Brain microvascular endothelial cell (primary cell): ENCODE measurements around the gene CNTN6.
"Not testable (repeated sequence)": the region's sequence is repeated elsewhere in the genome, so short reads cannot be mapped to it uniquely, and the experiment has no call there.

Source experiments
- DNase-seq: peaks from one replicate; pipeline ENCODE4 v3.0.0-alpha.2; 2020
- H3K27ac ChIP-seq: fragments of 250-450 bp; sonication (Bioruptor Pico); 2 replicates; pipeline ENCODE4 v1.5.1; 2020; ENCODE audit warnings: mild to moderate bottlenecking, moderate library complexity
- H3K27me3 ChIP-seq: fragments of 250-450 bp; sonication (Bioruptor Pico); replicated peaks from 2 replicates; pipeline ENCODE4 v1.5.1; 2020; ENCODE audit warnings: mild to moderate bottlenecking
- H3K36me3 ChIP-seq: fragments of 250-450 bp; sonication (Bioruptor Pico); replicated peaks from 2 replicates; pipeline ENCODE4 v1.5.1; 2020; ENCODE audit warnings: mild to moderate bottlenecking
- H3K4me3 ChIP-seq: 2 replicates; pipeline ENCODE4 v1.5.1; 2011; ENCODE audit warnings: low read depth, mild to moderate bottlenecking, control low read depth, low read length, moderate library complexity
- in situ Hi-C: cut with HindIII; loops from 2 replicates; pipeline ENCODE4 v1.10.0; 2017; ENCODE audit warnings: low sequenced_read_pairs, low pct_ligation_motif_present
- TF ChIP-seq, protein P1 (sequence below): IDR thresholded peaks from 2 replicates; pipeline ENCODE4 v1.5.1; 2011; ENCODE audit warnings: low read depth, mild to moderate bottlenecking, moderate library complexity, low read length, control low read depth, inconsistent platforms; ENCODE audit errors: missing control alignments

CNTN6 gene

DNA sequence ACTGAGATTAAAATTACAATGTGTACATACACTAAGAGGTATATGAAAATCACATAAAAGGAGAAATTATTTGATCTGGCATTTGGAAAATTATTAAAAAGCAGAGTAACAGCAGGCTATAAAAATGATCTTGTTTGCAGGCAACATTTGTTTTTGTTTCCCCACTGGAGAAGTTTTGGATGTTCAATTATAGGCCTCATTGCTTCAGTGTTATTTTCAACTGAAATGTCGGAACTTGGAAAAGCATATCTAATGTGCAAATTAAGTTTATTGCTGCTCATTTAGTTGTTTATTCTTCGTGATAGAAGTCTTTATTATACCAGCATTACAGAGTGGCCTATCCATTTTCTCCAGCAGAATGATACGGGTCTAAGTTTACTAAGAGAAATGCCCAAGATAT lies 263.3 kb downstream of the CNTN6 start:
- DNase-seq, result no peak
- no peaks in the 10 kb centered on the region for H3K36me3 ChIP-seq
- no peaks in the 10 kb centered on the region for H3K27me3 ChIP-seq
- in situ Hi-C loops, result no loop called here
- no peak overlapping the region for H3K27ac ChIP-seq
- TF ChIP-seq, protein P1, sequence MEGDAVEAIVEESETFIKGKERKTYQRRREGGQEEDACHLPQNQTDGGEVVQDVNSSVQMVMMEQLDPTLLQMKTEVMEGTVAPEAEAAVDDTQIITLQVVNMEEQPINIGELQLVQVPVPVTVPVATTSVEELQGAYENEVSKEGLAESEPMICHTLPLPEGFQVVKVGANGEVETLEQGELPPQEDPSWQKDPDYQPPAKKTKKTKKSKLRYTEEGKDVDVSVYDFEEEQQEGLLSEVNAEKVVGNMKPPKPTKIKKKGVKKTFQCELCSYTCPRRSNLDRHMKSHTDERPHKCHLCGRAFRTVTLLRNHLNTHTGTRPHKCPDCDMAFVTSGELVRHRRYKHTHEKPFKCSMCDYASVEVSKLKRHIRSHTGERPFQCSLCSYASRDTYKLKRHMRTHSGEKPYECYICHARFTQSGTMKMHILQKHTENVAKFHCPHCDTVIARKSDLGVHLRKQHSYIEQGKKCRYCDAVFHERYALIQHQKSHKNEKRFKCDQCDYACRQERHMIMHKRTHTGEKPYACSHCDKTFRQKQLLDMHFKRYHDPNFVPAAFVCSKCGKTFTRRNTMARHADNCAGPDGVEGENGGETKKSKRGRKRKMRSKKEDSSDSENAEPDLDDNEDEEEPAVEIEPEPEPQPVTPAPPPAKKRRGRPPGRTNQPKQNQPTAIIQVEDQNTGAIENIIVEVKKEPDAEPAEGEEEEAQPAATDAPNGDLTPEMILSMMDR, result no peak
- no peak overlapping the region for H3K4me3 ChIP-seq

DNA sequence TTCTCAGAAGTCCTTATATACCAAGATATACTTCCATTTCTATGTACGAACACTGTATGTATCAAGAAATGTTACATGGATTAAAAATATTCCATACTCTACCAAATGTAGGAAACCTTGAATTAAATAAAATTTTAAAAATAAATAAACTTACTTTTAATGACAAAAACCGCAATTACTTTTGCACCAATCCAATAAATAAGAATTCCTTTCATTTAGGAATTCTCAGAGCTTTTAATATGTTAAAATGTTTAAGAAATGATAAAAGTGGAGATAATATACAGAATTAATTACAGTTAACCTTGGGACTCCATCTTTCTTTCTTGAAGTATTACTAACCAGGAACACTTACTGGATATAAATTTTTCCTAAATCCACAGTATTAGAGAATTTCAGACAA lies 272.7 kb downstream of the CNTN6 start:
- Histone ChIP-seq H3K36me3 (no peaks in the 10 kb centered on the region), H3K27ac (no peak overlapping the region), H3K4me3 (no peak overlapping the region), H3K27me3 (no peaks in the 10 kb centered on the region)
- TF ChIP-seq, protein P1, result no peak
- in situ Hi-C loops, result no loop called here
- no peak for DNase-seq

DNA sequence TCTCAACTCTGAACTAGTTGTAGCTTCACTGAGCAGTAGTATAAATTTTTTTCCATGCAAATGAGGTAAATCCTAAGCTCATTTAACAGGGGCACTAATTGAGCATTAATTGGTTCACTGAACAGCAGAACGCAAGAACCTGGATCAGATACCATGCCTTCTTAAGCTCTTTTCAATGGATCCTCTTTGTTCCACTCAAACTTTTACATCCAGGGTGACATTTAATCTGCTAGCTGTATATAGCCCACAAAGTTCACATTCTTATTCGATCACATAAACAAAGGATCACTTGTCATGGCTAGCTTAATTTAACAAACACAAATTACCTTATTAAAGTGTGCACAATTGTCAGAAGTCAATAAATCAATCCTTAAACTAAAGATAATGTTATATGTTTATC lies 281.6 kb downstream of the CNTN6 start:
- in situ Hi-C loops, result no loop called here
- TF ChIP-seq, protein P1, result no peak
- Histone ChIP-seq H3K27me3 (no peaks in the 10 kb centered on the region), H3K4me3 (no peak overlapping the region), H3K27ac (no peak overlapping the region), H3K36me3 (no peaks in the 10 kb centered on the region)
- no peak for DNase-seq

DNA sequence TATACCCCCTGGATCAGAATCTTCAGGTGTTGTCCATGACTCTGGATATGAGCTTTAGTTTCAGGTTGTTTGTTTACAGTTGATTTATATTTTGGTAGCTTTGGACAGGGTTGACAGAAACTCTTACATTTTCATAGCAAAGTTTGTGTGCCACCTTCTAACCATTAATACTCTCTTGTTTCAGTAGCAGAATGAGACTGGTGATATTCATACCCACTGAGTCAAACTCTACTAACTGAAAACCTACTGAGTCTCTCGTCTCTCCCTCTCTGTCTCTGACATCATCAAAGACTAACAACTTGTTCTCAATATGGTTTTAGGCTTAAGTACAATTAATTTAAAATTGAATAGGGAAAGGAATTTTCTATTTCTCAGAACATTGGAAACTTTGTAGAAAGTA lies 282.3 kb downstream of the CNTN6 start:
- TF ChIP-seq, protein P1, result no peak
- no peak for DNase-seq
- no peaks in the 10 kb centered on the region for H3K27me3 ChIP-seq
- in situ Hi-C loops, result no loop called here
- H3K36me3 ChIP-seq, result no peaks in the 10 kb centered on the region
- no peak overlapping the region for H3K4me3 ChIP-seq
- H3K27ac ChIP-seq, result no peak overlapping the region

DNA sequence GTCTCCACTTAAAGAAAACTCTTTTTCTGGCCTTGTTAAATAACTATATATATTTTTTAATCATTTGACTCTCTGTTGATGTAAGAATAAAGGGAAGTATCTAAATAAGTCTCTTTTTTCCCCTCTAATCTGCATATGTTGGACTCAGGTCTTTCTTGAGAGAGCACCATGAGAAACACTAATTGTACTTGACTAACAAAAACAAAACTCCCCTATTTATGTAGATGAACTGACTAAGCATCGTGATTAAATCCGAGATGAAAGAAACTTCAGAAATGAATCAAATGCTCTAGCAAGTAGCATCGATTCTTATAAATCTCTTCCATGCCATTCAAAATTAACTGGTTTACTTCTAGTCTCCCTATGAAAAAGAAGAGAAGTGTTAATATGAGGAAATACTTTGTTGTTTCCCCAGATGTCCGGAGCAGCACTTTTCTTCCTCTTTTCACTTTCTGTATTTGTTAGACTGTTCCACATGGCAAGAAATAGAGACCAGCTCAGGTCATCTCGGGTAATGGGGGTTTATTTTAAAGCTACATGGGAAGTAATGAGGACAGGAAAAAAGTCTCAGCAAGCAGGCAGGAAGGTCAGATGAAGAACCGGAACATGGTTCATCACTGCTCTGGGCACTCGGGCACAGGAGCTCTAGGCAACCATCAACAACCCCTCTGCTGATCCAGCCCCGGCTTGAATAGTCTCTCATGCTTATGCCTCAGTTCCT lies 288.3 kb downstream of the CNTN6 start:
- Histone ChIP-seq H3K27me3 (no peaks in the 10 kb centered on the region), H3K36me3 (no peaks in the 10 kb centered on the region), H3K4me3 (no peak overlapping the region), H3K27ac (no peak overlapping the region)
- DNase-seq, result no peak
- TF ChIP-seq, protein P1, result no peak
- in situ Hi-C loops, result no loop called here

DNA sequence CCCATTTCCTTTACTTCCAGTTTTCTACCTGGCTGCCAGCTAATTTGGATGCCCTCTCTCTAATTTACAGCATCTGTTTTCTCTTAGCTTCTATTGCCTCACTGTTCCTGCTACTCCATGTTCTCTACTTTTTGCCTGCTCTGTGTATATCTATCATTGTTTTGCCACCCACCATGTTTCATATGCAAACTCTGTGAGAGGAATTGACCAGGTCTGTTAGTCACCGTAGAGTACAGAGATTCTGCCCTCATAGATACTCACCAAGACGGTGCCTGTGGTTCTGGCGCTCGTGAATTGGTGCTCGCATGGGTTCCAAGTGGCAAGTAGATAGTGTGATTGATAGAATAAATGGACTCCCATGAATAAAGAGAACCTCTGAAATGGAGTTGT lies 288.8 kb downstream of the CNTN6 start:
- DNase-seq, result no peak
- Histone ChIP-seq H3K36me3 (no peaks in the 10 kb centered on the region), H3K27me3 (no peaks in the 10 kb centered on the region), H3K4me3 (no peak overlapping the region), H3K27ac (no peak overlapping the region)
- in situ Hi-C loops, result no loop called here
- TF ChIP-seq, protein P1, result no peak

DNA sequence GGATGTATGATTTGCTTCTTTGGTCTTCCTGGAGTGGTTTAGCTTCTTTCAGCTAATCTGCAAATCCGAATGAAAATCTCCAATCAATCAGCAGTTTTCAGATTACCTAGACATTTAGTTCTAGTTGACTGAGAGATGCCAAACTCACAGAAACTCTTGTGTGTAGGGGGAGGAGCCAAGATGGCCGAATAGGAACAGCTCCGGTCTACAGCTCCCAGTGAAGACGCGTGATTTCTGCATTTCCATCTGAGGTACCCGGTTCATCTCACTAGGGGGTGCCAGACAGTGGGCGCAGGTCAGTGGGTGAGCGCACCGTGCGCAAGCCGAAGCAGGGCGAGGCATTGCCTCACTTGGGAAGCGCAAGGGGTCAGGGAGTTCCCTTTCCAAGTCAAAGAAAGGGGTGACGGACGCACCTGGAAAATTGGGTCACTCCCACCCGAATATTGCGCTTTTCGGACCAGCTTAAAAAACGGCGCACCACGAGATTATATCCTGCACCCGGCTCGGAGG lies 294.6 kb downstream of the CNTN6 start:
- H3K27ac ChIP-seq, result not testable (repeated sequence)

More for the DNA sequence above, 294.6 kb downstream of the CNTN6 start:
- H3K27me3 ChIP-seq, H3K36me3 ChIP-seq, H3K4me3 ChIP-seq, in situ Hi-C loops, DNase-seq: not testable (repeated sequence)
